B cell (primary cell): ENCODE data around the gene CFAP20.

Source experiments
- CTCF ChIP-seq: fragments of 200-600 bp; IDR thresholded peaks from one replicate; pipeline ENCODE4 v1.8.0; 2022; ENCODE audit warnings: antibody characterized with exemption, mild to moderate bottlenecking
- EZH2 ChIP-seq: IDR thresholded peaks from 2 replicates; pipeline ENCODE4 v1.6.1; 2012; ENCODE audit warnings: borderline replicate concordance, low read depth, mild to moderate bottlenecking, moderate library complexity, low read length; ENCODE audit not compliant: insufficient read depth, poor library complexity, severe bottlenecking

GRCh38 chr16:58125781-58126335, 3.3 kb downstream of the CFAP20 start:
- no peak for TF ChIP-seq CTCF
- no peak for TF ChIP-seq EZH2
